ENCODE data around the gene HOXB5.

Gene HOXB5

GRCh38 chr17:48631693-48632578 lies 38.4 kb upstream of the HOXB5 start:
- no peak for ATAC-seq
- no peak for DNase-seq (ENCODE audit: low spot score in 2 of 2)
- peaks cover 5% of the 10 kb centered on the region for H3K36me3 Mint-ChIP-seq
- H3K9me3 Mint-ChIP-seq: no peaks in the 10 kb centered on the region
- H3K4me1 Mint-ChIP-seq: peaks cover 14% of the 10 kb centered on the region
- H3K27ac Mint-ChIP-seq: no peak overlapping the region
- H3K4me3 Mint-ChIP-seq: peak overlapping the region; percentile 1

- ATAC-seq (no peak), DNase-seq (ENCODE audit: low spot score in 2 of 2) (no peak)
- Mint-ChIP-seq H3K4me1 (peaks cover 18% of the 10 kb centered on the region), H3K9me3 (no peaks in the 10 kb centered on the region), H3K36me3 (peaks cover 5% of the 10 kb centered on the region), H3K4me3 (no peak overlapping the region), H3K27ac (no peak overlapping the region)
These were observed 37.5 kb upstream of the HOXB5 start for GRCh38 chr17:48630925-48631692.

DNA sequence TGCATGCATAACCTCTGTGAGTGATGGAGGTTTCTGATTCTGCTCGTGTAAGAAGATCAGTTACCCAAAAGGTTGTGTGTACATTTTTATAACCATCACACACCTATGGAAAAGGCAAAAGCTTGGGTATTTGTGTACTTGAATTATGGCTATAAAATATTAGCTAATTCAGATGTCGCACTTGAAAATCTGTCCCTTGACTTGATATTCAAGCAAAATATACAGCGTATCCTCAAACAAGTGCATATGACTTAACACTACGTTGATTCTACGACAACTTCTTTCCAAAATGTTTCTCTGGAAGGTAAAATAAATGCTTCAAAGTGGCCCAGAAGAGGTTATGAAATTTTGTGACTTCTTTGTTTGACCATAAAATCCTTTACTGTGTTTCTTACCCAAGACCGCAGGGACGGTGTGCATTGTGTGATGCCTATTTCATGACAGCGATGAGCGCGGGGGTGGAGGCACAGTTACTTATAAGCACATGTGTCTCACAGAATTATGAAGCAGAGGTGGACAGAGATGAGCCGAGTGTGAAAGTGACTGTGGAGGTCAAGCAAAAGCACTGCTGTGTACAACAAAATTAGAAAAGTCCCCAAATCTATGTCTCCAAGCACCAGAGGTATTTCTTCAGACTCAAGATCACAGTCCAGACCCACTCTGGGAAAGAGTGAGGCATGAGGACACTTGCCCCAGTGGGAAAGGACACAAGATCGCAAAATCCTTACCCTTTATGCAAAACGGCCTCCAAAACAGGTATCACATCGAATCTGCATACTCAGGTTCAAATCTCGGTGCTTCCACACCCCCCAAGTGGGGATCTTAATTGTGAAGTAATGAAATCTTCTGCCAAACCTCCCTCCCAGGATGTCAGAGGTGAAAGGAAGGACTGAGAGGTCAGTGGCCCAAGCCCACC lies 36.7 kb upstream of the HOXB5 start:
- no peak overlapping the region for H3K4me3 Mint-ChIP-seq
- ATAC-seq: no peak

GRCh38 chr17:48629411-48629759 lies 35.8 kb upstream of the HOXB5 start:
- DNase-seq (ENCODE audit: low spot score in 2 of 2): no peak
- Mint-ChIP-seq H3K4me3 (no peak overlapping the region), H3K9me3 (no peaks in the 10 kb centered on the region), H3K27ac (no peak overlapping the region), H3K4me1 (peaks cover 24% of the 10 kb centered on the region), H3K36me3 (peaks cover 3% of the 10 kb centered on the region)
- ATAC-seq: no peak

More for the DNA sequence above, 36.7 kb upstream of the HOXB5 start:
- H3K4me1 Mint-ChIP-seq: peaks cover 24% of the 10 kb centered on the region
- DNase-seq (ENCODE audit: low spot score in 2 of 2): no peak
- no peaks in the 10 kb centered on the region for H3K9me3 Mint-ChIP-seq
- H3K27ac Mint-ChIP-seq: no peak overlapping the region
- peaks cover 5% of the 10 kb centered on the region for H3K36me3 Mint-ChIP-seq

DNA sequence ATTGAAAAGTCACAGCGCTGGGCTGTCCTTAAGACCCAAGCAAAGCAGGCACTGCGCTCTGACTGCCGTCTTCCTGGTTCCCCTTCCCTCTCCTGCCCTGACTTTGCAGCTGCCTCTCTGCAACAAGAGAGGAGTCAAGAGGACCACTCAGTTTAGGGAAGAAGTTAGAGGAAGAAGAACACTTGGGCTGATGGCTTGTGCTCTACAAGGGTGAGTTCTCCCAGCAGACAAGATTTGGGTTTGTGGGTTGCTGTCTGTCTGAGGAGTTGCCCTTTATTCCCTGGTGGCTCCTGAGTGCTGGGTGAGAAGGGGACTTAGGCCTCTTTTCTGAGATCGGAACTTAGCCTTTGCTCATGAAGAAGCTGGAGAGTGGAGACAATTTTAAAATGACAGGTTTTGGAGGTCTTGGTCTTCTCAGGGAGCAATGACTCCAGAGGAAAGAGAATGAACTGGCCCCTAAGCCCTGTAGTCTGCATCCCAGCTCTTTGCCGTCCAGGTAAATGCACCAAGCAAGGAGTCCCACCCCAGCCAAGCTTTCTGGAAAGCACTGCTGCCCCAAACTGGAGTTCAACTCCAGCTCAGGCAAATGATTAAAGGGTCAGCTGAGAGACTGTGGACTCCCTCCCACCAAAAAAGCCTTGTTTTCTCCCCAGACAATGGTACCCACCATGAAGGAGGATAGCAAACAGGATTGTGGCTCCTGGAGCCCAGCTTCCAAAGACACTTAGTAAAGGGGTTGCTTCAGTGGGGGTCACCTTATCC lies 35.3 kb upstream of the HOXB5 start:
- Mint-ChIP-seq H3K4me1 (peaks cover 24% of the 10 kb centered on the region), H3K4me3 (no peak overlapping the region), H3K9me3 (no peaks in the 10 kb centered on the region), H3K27ac (no peak overlapping the region), H3K36me3 (no peaks in the 10 kb centered on the region)
- DNase-seq (ENCODE audit: low spot score in 2 of 2) (no peak), ATAC-seq (no peak)

- no peaks in the 10 kb centered on the region for H3K36me3 Mint-ChIP-seq
- H3K9me3 Mint-ChIP-seq: no peaks in the 10 kb centered on the region
- H3K4me3 Mint-ChIP-seq: peak overlapping the region; percentile 84
- no peak overlapping the region for H3K27ac Mint-ChIP-seq
- DNase-seq (ENCODE audit: low spot score in 2 of 2): no peak
- ATAC-seq: no peak
- H3K4me1 Mint-ChIP-seq: peaks cover 24% of the 10 kb centered on the region
These were observed 34.3 kb upstream of the HOXB5 start for GRCh38 chr17:48627623-48628521.

DNA sequence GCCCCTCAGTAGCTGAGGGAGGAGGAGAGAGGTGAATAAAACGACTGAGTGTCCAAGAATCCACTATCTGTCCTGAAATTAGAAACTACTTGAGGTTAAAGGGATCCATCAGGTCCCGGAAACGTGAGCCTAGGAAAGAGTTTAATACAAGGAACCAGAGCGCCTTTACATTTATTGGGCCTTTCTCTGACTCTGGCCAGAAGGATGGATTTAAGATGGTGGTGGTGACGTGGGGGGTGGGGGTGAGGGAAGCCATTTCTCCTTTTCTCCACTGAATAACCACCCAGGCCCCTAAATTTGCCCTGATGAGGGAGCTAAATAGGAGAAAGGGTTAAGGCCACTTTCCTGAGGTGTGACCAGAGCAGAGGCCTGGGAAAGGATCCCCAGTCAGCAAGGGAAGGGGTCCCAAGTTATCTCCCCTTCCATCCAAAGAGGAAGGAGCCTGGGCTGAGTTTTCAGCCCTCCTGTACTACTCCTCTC lies 33.6 kb upstream of the HOXB5 start:
- Mint-ChIP-seq H3K36me3 (no peaks in the 10 kb centered on the region), H3K4me1 (peaks cover 16% of the 10 kb centered on the region), H3K9me3 (no peaks in the 10 kb centered on the region), H3K27ac (peak overlapping the region; percentile 87), H3K4me3 (peak overlapping the region; percentile 84)
- ATAC-seq (no peak), DNase-seq (ENCODE audit: low spot score in 2 of 2) (no peak)

DNA sequence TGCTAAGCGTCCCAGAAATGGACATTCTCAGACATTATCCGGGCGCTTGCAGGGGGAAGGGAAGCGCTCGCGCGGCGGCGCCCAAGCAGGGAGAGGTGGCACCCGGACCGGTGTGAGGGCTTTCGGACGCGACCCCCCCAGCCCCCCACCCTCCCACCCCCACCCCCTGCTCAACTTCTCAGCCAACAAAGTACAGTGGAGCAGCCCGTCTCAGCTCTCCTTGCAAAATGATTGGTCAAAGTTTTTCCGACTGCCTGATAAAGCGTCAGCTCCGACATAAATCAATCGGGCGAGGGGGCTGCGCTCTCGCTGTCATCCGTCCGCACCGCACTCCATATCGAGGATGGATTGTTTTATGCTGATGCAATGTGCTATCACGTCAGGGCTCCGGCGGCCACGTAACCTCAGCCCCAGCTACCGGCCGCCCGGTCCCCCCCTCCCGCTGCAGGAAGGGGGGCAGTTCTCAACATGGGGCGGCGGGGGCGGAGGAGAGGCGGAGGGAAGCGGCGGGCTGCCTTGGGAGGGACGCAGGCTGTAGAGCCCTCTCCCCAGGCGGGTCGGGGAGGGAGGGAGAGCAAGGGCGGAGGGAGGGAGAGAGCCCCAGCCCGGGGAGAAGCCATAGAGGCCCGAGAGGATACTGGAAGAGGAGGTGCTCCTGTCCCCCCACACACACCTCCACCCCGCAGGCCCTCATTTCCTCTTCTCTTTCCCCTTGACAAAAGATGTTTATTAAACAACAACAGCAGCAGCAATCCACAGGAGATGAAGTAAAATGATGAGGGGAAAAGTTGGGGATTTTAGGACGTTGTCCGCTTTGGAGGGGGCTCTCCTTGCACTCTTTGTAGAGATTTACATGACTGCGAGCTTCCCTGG lies 32.9 kb upstream of the HOXB5 start, which contains the start of gene HOXB9:
Gene HOXB9 (minus strand): TSS at position 114 of the 873 bp plus-strand sequence. CDS start 89 bp downstream, at position 25.
- Mint-ChIP-seq H3K4me1 (peaks cover 16% of the 10 kb centered on the region), H3K4me3 (peak within 1 kb of the TSS; percentile 84), H3K36me3 (no peaks in the 10 kb centered on the region), H3K27ac (peak within 1 kb of the TSS; percentile 87), H3K9me3 (no peaks in the 10 kb centered on the region)
- peak; percentile 77 for ATAC-seq
- DNase-seq (ENCODE audit: low spot score in 2 of 2): peak; percentile 28 to 77

DNA sequence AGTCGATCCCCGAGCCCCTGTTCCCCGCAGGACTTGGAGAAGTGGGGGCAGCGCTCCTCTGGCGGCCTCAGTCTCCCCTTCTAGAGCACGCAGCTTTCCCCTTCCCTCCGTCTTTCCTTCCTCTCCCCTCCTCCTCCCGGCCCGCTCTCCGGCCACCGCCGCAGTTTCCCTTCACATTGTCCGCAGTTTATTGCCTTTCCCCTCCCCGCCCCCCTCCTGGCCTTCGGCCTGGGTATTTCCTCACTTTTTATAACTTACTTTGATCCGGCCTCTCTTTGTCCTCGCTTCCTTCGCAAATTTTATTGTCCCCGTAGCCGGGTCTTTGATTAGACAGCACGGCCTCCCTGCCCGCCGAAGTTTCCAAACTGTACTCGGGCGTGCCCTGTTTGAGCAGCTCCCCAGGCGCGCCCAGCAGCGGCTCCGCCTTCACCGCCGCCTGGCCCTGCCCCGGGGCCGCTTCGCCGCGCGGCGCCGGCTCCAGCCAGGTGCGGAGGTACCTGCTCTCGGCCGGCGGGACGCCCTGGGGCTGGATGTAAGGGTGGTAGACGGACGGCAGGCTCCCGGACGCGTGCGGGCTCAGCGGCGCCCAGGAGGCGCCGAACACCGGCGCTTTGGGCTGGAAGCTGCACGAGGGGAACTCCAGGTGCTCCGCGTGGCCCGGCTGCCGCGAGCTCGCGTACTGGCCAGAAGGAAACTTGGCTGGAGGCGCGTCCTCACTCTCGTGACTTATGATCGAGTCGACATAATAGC lies 32.1 kb upstream of the HOXB5 start:
- ATAC-seq: peak; percentile 76
- Mint-ChIP-seq H3K4me3 (peak overlapping the region; percentile 84), H3K36me3 (no peaks in the 10 kb centered on the region), H3K27ac (peak overlapping the region; percentile 87), H3K9me3 (no peaks in the 10 kb centered on the region), H3K4me1 (peaks cover 16% of the 10 kb centered on the region)
- DNase-seq (ENCODE audit: low spot score in 2 of 2): peak; percentile 49 to 80

DNA sequence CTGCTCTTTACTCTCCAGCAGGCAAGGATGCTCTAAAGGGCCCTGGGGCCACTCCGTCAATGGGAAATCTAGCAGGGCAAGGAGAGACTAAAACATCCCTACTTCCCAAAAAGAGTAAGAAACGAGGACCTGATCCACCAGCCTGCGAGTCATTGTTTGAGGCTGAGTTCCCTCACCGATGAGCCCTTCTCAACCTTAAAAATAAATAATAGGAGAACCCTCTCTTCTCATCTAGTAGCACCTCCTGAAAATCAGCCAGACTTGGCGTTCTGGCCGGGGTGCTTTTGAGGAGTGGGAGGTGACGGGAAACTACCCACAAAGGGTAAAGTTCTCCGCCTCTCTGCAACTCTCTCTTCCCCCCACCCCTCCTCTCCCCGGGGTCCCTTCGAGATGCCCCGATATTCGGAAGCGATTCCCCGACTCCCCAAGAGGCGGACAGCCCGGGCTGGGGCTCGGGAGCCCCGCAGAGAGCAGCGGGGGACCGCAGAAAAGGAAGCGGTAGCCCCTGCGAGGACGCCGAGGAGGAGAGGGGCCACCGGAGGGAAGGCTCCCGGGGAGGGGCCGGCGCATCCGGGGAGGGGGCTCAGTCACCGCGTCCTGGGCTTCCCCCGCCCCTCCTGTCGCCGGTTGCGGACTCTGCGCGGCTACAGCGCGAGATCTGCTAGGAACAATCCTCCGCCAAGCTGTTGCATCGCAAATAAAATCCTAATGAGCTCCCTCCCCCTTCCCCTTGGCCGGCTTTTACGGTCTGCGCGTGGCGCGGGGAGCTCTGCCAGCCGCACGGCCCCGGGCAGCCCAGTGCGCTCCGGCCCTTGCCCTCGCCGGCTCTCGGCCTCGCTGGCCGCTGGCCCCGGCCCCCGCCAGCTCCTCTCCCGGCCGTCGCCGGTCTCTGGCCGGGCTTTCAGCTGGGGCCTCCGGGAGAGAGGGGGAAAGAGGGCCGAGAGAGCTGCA lies 31.2 kb upstream of the HOXB5 start:
- peak in 1 of 2 donors; percentile 62 for DNase-seq (ENCODE audit: low spot score in 2 of 2)
- peak; percentile 16 for ATAC-seq
- no peak overlapping the region for H3K27ac Mint-ChIP-seq
- peak overlapping the region; percentile 84 for H3K4me3 Mint-ChIP-seq
- no peaks in the 10 kb centered on the region for H3K9me3 Mint-ChIP-seq
- no peaks in the 10 kb centered on the region for H3K36me3 Mint-ChIP-seq
- H3K4me1 Mint-ChIP-seq: peaks cover 16% of the 10 kb centered on the region

GRCh38 chr17:48624118-48624517 lies 30.5 kb upstream of the HOXB5 start:
- Mint-ChIP-seq H3K4me3 (peak overlapping the region; percentile 84), H3K4me1 (peaks cover 21% of the 10 kb centered on the region), H3K9me3 (no peaks in the 10 kb centered on the region), H3K36me3 (no peaks in the 10 kb centered on the region), H3K27ac (no peak overlapping the region)
- no peak for DNase-seq (ENCODE audit: low spot score in 2 of 2)
- no peak for ATAC-seq
